ENCODE measurements around the gene RAB28.

Gene RAB28

DNA sequence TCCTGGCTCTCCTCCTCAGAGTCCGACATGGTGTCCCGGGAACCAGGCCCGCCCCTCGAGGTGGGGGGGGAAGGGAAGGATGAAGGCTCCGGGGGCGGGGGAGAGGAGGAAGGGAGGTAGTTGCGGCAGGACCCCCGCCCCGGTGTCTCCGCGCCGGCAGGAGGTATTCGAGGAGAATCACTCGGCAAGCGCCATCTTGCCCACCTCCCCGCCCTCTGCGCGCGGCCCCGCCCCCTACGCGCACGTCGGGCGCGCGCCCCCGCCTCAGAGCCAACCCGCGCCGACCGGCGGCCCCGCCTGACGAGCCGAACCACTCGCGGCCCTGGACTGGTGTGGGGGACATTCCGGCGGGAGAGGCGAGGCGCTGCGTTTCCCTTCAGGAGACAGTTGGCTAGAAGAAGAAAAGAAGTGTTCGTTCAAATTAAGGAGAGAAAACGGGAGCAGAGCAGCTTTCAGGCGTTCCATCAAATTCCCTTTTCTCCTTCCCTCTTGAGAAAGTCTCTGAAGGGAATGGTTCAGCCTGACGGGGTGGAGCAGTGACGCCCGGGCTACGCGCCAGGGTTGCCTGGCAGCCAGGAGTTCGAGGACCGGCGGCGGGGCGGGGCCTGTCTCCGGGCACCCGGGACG is at the start of gene RAB28:
RAB28 (minus strand) TSS at position 219 of the 627 bp plus-strand sequence.
- peak; percentile 96 for DNase-seq

- no peak for DNase-seq
Measured at GRCh38 chr4:13531625-13531998, 47.5 kb upstream of the RAB28 start.

DNA sequence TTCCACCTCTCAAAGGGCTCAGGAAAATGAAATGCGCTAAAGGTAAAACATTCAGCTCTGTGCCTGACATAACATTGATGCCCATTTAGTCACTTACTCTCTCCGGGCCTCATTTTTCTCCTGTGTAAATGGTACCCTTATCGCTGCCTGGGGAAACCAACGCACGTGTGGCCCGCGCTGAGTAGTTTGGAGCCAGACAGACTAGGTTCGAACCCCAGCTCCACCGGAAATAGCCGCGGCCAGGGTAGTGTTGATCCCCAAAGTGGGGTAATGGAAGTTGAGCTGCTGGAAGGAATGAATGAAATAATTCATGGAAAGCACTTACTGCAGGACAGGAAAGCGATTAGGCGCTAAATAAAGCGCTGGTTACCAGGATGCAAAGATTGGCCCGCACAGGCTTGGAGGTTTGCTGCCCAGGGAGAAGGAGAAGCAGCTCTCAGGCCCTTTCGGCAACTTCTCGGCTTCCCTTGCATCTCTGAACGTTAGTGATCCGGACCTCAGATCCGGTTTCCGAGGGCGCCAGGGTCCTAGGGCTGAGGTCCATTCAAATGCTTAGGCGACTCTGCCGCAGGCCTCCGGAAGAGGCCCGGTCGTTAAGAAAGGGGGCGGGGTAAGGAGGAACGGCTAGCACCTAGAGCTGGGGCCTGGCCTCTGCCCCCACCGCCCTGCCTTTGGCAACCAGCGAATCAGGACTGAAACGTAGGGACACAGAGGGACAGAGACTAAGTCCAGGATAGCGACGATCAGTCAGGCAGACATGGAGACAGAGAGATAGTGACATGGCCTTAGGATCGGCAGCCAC is 46.9 kb upstream of the RAB28 start:
- DNase-seq, result no peak

DNA sequence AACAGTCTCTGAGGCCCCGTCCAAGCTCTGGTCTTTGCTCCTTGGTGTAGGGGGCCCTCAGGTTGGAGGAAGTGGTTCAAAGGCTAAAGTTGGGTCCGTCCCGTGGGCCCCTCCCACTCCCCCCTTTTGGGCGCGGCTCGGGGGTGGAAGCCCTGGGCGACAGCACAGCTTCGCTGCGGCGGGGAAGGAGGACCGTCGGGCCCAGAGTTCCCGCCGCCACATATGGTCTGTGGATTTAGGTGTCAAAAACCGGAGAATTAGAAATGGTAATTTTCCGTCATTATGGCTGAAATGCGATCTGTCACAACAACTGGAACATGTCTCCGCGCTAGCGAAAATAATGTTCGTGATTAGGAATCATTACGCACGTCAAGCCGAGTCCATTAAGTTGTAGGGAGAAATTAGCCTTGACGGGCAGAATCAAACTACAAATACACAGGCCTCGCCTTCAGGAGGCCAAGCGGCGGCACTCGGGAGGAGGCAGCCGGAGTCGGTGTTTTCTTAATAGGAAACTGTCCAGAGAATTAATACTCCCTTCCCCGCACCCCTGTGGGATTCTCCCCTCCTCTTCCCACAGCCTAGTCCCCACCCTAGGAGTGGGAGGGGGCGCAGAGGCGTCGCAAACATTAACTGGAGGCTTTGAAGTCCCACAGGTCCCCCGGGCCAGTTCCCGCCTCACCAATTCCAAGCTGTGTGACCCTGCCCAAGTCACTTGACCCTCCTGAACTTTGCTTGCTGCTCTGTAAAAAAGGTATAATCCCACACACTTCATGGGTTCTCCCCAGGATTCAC is 45.2 kb upstream of the RAB28 start:
- no peak for DNase-seq

GRCh38 chr4:13528821-13529127 is 44.6 kb upstream of the RAB28 start:
- no peak for DNase-seq

DNA sequence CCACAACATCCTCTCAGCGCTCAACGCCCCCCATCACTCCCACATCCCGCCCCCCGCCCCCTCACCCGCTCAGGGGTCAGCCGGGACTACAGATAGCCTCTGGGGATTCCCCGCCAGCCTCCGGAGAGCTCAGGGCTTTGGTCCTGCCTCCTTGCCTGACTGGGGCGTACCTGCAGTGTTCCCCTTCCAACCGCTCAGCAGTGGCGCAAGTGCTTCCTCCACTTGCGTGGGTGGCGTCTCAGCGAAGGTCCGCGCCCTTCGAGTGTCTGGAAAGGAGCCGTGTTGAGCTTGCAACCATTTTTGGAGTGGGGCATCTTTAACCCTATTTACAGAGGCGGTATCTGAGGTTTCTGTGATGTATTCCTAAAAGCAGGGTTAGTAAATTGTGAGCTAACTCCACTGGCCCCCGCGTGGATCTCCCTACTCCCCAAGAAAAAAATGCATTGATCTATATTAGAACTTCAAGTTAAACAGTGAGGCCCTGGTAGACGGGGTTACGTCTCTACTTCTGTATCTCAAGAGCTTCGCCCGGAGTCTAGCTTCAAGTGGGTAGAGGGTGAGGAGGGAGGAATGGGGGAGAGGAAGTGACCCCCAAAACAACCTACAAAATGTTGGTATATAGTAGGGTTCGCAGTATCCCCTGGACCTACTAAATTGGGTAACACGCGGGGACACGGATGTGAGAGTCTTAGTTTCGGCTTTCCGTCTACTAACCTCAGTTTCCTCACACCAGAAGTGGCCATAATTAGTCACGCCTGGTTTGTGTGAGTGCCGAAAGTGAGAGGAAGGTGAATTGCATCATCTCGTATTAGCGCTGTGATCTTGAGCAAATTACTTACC is 44.1 kb upstream of the RAB28 start:
- DNase-seq, result peak; percentile 45

- no peak for DNase-seq
Measured at GRCh38 chr4:13527192-13527980, 43.2 kb upstream of the RAB28 start.

- no peak for DNase-seq
Measured at GRCh38 chr4:13526658-13527057, 42.5 kb upstream of the RAB28 start.

DNA sequence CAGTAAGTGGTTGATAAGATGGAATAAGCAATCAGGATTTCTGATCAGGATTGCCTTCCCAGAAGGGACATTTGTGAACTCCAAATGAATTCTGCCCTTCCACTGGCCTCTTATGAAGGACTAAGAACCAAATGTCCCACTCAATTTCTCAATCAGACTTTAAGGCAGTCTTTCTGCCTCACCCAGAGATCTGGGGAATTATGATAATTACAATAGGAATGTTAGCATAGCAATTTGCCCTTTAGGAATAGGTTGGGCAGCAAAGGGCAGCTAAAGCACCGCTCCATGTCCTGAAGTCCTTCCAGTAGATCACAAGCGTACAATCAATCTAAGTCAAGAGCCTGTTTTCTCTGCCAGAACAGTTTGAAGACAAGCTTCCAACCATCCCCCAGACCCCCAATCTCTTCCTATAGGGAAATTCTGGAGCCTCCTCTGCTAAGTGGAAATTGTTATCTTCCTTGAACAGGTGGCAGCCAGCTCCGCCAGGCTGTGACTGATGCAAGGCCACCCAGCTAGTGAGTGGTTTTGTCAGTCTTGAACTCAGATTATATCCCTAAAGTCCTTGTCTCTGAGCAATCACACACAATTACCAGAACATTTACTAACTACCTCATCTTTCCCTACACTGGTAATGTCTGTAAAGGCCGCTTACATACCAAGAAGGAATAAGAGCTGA is 41.6 kb upstream of the RAB28 start:
- no peak for DNase-seq

DNA sequence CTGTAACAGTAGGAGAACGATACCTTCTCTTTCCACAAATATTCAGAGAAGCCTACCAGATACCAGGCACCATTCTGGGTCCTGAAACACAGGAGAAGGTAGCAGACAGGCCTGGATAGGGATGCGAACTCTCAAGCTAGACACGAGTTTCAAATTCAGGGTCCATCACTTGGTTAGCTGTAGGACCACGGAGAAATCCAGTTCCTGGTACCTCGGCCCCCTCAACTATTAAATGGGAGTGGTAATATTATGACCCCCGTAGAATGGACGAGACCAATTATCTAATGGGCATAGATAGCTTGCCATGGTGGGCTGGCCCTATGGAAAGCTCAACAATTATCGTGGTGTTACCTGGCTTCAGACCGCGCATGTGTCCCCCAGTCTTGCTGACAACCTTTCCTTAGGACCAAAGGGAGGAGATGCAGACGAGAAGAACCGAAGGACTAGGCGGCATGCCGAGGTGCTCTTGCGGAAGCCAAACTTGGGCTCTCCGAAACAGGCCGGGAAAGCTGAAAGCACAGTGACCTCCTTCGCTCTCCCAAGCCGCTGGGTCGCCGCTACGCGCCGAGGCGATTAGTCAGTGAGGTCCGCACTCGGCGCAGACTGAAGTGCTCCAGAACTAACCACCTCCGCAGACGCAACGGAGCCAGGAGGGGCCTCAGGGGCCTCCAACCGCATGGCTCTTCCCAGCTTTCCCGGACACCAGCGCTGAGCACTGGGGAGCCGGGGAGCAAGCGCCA is 40.5 kb upstream of the RAB28 start:
- DNase-seq, result no peak

DNA sequence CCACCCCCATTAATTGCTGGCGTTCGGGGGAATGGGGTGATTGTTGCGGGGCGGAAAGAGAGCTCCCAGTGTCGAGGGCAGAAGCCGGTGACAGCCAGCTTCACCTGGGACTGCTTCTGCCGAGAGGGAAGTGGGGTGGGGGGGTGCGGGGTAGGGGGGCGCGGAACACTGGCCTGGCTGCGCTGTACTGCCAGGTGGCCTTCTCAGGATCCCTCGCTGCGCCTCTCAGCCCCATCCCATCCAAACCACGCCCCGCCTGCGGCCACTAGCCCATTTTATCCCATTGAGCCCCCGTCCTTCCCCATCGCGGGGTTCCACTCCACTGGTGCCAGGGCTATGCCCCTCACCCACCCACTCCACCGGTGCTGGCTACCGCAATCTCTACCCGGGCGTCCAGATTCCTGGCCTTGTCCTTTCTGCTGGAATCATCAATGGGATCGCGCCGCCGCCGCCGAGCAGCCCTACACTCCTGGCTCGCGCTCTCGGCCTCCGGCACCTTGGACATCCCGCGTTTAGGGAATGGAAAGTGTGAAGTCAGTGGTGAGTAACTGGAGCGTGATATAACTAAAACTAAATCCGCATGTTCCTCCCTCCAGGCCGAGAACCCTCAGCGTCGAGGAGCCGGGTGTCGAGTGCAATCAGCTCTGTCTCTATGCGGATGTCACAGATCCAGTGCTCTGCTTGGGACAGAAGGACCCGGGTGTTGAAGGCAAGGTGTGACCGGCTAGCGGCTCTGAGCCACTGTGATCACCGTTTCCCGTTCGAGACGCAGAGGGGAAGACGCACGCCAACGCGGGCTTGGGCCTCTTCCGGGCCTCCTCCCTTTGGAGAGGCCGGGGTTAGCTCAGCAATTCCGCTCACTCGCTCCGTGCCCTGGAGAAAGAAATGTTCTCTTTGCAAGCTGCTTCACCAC is 39.7 kb upstream of the RAB28 start:
- DNase-seq, result no peak

- DNase-seq, result no peak
Measured at GRCh38 chr4:13523105-13523477, 39.0 kb upstream of the RAB28 start.

- no peak for DNase-seq
Measured at GRCh38 chr4:13522282-13523104, 38.4 kb upstream of the RAB28 start.

DNA sequence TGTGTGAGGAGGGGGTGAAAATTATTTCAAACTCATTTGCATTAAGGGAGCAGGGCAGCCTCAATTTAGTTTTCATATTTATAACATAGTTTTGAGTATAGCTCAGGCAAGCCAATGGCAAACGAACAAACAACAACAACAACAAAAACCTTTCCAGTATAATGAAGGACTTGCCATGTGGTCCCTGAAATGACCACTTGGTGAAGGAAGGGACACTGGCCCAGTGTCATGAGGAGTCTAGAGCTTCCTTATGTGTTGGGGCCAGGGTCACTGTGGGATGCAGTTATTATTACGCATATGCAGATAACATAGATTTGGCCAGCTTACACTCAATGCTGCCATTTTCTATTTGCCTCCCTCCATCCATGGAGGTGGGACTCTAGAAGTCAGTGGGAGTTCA is 36.9 kb upstream of the RAB28 start:
- DNase-seq, result no peak

- DNase-seq, result no peak
Measured at GRCh38 chr4:13516315-13516860, 32.2 kb upstream of the RAB28 start.

DNA sequence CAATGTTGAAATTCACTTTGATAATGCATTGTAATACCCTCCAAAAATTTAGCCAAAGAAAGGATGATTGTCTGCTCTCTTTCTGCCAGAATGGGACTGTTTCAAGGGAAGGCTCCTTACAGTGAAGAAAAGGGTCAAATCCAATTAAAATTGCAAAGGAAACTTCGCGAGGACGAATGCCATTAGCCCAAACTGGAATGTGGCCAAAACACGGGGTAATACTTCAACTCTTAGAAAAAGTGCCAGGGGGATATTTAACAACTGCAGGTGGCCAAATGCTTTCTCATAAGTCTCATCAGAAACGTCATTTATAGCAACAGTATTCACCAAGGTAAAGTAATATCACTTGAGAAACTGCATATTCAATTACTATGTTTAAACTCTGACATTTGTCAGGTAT is 31.1 kb upstream of the RAB28 start:
- DNase-seq, result no peak

- no peak for DNase-seq
Measured at GRCh38 chr4:13514722-13515121, 30.6 kb upstream of the RAB28 start.

GRCh38 chr4:13511101-13511500 is 27.0 kb upstream of the RAB28 start:
- no peak for DNase-seq

DNA sequence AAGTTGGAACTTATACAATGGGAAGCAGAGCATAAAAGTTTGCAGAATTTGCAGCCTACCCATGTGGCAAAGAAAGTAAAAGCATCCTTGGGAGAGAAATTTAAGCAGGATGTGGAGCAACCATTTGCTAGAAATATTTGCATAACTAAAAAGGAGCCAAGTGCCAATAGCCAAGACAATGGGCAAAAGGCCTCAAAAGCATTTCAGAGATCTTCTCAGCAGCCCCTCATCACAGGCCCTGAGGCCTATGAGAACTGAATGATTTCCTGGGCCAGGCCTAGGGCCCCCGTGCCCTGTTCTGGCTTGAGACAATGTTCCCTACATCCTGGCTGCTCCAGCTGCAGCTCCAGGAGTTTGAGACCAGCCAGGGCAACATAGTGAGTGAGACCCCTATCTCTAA is 25.3 kb upstream of the RAB28 start:
- DNase-seq, result no peak

Data from hematopoietic multipotent progenitor cell treated with erythropoietin and hydrocortisone succinate and interleukin-3 and kit ligand, for 4 days (in vitro differentiated cells).